HL-60 (cell line): ENCODE data around the gene KCNIP2.

Experiments
- DNase-seq, 2 experiments: peaks; one replicate each; pipeline ENCODE4 v3.0.0-alpha.2; 2010 to 2020; ENCODE audit warnings: low read depth in 1 of 2, low spot score in 1 of 2
- H3K27ac ChIP-seq: fragments of 250-450 bp; sonication (Bioruptor Pico); replicated peaks from 2 replicates; pipeline ENCODE4 v1.5.1; 2020; ENCODE audit warnings: mild to moderate bottlenecking, moderate library complexity
- H3K27me3 ChIP-seq: fragments of 250-450 bp; sonication (Bioruptor Pico); 2 replicates; pipeline ENCODE4 v1.5.1; 2021; ENCODE audit warnings: mild to moderate bottlenecking, moderate library complexity; ENCODE audit not compliant: insufficient read depth, poor library complexity, severe bottlenecking
- H3K4me3 ChIP-seq: replicated peaks from 2 replicates; pipeline ENCODE4 v1.5.1; 2011; ENCODE audit warnings: mild to moderate bottlenecking, control low read depth, low read length; ENCODE audit not compliant: insufficient read depth
- CTCF ChIP-seq: IDR thresholded peaks from one replicate; pipeline ENCODE4 v1.5.1; 2011; ENCODE audit warnings: low read length, control low read depth, inconsistent platforms; ENCODE audit not compliant: insufficient read depth
- GABPA ChIP-seq: IDR thresholded peaks from 2 replicates; pipeline ENCODE4 v1.6.1; 2012; ENCODE audit warnings: low read depth
- POLR2AphosphoS5 ChIP-seq: IDR thresholded peaks from 2 replicates; pipeline ENCODE4 v1.6.1; 2012; ENCODE audit warnings: low read depth
- REST ChIP-seq: IDR thresholded peaks from 2 replicates; pipeline ENCODE4 v1.6.1; 2012; ENCODE audit warnings: low read depth; ENCODE audit not compliant: insufficient replicate concordance
- SPI1 ChIP-seq: IDR thresholded peaks from 2 replicates; pipeline ENCODE4 v1.6.1; 2012; ENCODE audit warnings: low read depth, mild to moderate bottlenecking, borderline replicate concordance

Gene KCNIP2

GRCh38 chr10:101878869-101879268 lies 35.3 kb upstream of the KCNIP2 start:
- H3K27ac ChIP-seq: no peak overlapping the region
- DNase-seq: no peak
- H3K4me3 ChIP-seq: no peak overlapping the region
- no peak for TF ChIP-seq POLR2AphosphoS5
- no peak for TF ChIP-seq REST
- TF ChIP-seq CTCF: no peak
- TF ChIP-seq GABPA: no peak
- TF ChIP-seq SPI1: no peak
- no peaks in the 10 kb centered on the region for H3K27me3 ChIP-seq

GRCh38 chr10:101875068-101875688 lies 31.6 kb upstream of the KCNIP2 start:
- Histone ChIP-seq H3K27me3 (no peaks in the 10 kb centered on the region), H3K27ac (no peak overlapping the region), H3K4me3 (no peak overlapping the region)
- no peak for DNase-seq
- TF ChIP-seq GABPA (no peak), CTCF (no peak), REST (no peak), POLR2AphosphoS5 (no peak), SPI1 (no peak)

- no peak overlapping the region for H3K4me3 ChIP-seq
- no peak for DNase-seq
- H3K27ac ChIP-seq: no peak overlapping the region
- TF ChIP-seq GABPA (no peak), REST (no peak), SPI1 (no peak), CTCF (no peak), POLR2AphosphoS5 (no peak)
- H3K27me3 ChIP-seq: no peaks in the 10 kb centered on the region
Measured at GRCh38 chr10:101874252-101874651, 30.7 kb upstream of the KCNIP2 start.
